Left colon (tissue), 2 donors: ENCODE results near the gene SPATA21. TPM values are rescaled to one million over a fixed set of nuclear protein-coding genes. Genes with fewer than 3 reads are reported as not detected.
"Not testable (repeated sequence)": the region's sequence is repeated elsewhere in the genome, so short reads cannot be mapped to it uniquely, and the experiment has no call there.

Experiments
- ATAC-seq: fragments of 200-7000 bp; cut with Tn5 transposase; one replicate; pipeline ENCODE4 v1.9.1; 2020; ENCODE audit warnings: mild to moderate bottlenecking, moderate library complexity
- DNase-seq, 2 donors: peaks; one replicate each; pipeline ENCODE4 v3.0.0-alpha.2; 2020
- intact Hi-C, 2 donors: fragments of 100-400 bp; cut with DNase I in 1 of 2; cut with micrococcal nuclease in 1 of 2; formaldehyde crosslinking; loops; one replicate each; pipeline versions ENCODE4 v1.11.2 to v1.14.0; 2022; cut with DNase I, micrococcal nuclease
- total RNA-seq, 2 donors: library from RNA; stranded (reverse); fragmentation: NEBNext Ultra II Directional; extraction: Animal tissue kit (Norgen Biotek cat#: 25700); gene quantifications; one replicate each; pipeline ENCODE4 v1.2.1, GENCODE V29; 2021
- donor health status: DM: no; HTN: no; CAD: no.
- donor health status: DM: yes; HTN: yes; CAD: no.

The SPATA21 gene
- total RNA-seq, 2 donors from 2014 or later: not detected

DNA sequence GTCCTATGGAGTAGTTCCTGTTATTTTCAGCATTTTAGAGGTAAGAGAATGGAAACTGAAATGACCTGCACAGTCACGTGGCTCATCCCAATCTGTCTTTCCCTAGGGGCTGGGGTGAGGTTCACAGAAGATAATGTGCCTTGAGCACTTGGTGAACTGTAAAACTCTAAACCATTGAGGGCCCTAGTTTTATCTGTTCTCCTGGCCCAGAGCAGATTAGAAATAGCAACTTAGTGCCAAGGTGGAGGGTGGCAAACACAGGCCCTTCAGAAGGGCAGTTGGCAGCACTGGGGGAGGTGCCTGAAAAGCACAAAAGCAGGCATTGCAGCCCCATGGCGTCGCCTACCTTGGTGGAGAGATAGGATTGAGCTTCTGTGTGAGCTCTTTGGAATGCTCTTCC lies 17.7 kb upstream of the SPATA21 start:
- DNase-seq, intact Hi-C loops, ATAC-seq: not testable (repeated sequence)

DNA sequence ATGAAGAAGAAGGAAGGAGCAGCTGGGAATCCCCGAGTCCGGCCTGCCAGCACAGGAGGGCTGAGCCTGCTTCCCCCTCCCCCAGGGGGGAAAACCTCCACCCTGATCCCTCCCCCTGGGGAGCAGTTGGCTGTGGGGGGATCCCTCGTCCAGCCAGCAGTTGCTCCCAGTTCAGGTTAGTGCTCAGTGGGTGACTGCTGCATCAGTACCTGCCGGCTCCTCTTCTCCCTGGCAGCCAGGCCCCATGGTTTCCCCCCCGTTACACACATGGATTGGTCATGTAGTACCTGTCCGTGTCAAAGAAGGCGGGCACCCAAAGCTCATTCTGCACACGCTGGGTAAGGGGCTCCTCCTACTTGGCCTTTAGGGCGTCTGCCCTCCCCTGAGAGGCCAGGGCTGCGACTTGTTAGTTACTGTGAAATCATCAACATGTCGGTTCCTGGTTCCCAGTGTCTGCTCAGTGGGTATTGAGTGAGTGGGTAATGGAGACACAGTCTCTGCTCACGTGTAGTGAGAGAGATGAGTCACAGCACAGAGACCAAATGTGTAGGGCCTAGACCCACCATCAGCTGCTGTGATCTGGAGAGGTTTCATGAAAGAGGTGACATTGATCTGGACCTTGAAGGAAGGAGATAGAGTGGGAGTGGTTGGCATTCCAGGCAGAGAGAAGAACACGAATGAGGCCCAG lies 14.8 kb upstream of the SPATA21 start:
- intact Hi-C loops: no loop called here
- ATAC-seq: no peak
- no peak for DNase-seq

DNA sequence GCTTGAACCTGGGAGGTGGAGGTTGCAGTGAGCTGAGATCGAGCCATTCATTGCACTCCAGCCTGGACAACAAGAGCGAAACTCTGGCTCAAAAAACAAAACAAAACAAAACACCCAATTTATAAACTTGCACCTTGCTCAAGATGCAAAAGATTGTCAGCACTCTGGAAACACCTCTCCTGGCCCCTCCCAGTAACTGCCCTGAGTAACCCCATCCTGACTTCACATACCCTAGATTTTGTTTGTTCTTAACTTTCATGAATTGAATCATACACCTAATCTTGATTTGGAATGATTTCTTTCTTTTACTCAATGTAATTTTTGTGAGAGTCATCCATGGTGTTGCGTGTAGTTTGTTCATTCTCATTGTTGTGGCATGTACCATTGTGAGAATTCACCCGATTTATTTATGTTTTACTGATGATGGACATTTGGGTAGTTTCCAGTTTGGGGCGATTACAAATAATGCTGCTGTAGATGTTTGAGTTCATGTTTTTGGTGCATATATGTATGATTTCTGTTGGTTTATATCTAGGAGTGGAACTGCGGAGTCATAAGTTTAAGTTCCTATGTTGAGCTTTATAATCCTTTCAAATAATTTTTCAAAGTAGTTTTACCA lies 13.7 kb upstream of the SPATA21 start:
- DNase-seq: no peak
- intact Hi-C loops: no loop called here
- ATAC-seq: no peak

DNA sequence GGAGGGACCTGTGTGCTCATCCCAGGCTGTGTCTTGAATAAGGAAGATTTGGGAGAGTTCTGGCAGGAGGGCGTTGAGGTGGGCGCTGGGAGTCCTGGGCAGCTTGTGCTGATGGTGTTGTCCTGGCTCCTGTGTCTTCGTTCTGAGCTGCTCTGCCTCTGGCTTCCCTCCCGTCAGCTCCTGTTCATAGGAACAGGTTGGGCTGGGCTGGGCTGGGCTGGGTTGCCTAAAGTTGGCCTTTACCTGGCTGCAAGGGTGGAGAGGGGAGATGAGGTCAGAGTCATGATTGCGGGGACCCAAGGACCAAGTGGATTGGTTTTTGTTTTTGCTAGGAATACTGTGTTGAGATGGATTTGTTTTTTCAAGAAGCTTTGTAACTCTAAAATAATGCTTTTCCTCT lies 12.4 kb upstream of the SPATA21 start:
- DNase-seq (no peak), ATAC-seq (no peak)
- intact Hi-C loops: no loop called here

DNA sequence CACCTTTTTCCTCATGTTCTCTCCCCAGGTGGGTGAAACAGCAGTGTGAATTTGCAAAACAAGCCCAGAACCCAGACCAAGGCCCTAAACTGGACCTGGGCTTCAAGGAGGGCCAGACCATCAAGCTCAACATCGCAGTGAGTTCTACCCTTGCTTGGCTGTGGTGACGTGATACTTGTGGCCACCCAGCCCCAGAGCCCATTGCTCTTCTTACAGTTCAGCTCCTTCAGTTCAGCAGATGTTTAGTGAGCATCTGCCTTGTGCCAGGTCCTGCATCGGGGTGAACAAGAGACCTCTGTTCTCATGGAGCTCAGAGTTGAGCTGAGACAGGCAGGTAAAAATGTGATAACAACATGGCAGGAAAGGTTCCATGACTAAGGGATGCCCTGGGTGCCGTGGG lies 11.8 kb upstream of the SPATA21 start:
- intact Hi-C loops: no loop called here
- DNase-seq: no peak
- no peak for ATAC-seq

DNA sequence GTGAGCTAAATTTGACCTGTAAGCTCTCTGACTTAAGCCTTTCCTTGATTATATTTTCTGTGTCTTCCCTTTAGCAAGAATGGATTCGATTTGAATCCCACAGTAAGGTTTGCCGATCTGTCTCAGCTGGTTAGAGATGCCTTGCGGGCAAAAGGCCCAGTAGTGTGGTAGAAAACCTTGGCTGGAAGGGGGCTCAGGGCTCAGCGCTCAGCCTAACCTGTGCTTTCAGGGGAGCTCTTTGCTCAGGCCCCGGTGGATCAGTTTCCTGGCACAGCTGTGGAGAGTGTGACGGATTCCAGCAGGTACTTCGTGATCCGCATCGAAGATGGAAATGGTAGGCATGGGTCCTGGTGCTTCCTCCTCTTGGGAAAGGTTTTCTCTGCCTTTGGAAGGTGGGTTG lies 10.4 kb upstream of the SPATA21 start:
- no peak for ATAC-seq
- DNase-seq: no peak
- intact Hi-C loops: no loop called here

DNA sequence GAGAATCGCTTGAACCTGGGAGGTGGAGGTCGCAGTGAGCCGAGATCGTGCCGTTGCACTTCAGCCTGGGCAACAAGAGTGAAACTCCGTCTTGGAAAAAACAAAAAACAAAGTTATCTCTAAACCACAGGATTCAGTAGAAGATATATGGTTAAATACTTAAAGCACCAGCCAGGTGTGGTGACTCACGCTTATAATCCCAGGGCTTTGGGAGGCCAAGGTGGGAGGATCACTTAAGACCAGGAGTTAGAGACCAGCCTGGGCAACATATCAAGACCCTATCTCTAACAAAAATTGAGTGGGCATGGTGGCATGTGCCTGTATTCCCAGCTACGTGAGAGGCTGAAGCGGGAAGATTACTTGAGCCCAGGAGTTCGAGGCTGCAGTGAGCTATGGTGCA lies 8.9 kb upstream of the SPATA21 start:
- intact Hi-C loops: no loop called here
- DNase-seq: no peak
- no peak for ATAC-seq

DNA sequence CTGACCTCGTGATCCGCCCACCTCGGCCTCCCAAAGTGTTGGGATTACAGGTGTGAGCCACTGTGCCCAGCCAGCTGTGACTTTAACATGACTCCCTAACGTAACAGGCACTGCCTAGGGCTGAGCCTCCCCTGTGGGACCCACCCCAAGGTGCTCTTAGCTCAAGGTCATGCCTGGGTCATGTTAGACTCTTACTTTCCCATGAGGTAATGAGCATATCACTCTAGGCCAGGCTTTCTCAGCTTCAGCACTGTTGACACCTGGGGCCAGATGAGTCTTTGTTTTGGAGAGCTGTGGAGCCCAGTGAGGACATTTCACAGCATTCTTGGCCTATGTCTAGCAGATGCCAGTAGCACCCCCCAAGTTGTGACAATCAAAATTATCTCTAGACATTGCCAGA lies 7.8 kb upstream of the SPATA21 start:
- intact Hi-C loops: no loop called here
- no peak for ATAC-seq
- DNase-seq: no peak

DNA sequence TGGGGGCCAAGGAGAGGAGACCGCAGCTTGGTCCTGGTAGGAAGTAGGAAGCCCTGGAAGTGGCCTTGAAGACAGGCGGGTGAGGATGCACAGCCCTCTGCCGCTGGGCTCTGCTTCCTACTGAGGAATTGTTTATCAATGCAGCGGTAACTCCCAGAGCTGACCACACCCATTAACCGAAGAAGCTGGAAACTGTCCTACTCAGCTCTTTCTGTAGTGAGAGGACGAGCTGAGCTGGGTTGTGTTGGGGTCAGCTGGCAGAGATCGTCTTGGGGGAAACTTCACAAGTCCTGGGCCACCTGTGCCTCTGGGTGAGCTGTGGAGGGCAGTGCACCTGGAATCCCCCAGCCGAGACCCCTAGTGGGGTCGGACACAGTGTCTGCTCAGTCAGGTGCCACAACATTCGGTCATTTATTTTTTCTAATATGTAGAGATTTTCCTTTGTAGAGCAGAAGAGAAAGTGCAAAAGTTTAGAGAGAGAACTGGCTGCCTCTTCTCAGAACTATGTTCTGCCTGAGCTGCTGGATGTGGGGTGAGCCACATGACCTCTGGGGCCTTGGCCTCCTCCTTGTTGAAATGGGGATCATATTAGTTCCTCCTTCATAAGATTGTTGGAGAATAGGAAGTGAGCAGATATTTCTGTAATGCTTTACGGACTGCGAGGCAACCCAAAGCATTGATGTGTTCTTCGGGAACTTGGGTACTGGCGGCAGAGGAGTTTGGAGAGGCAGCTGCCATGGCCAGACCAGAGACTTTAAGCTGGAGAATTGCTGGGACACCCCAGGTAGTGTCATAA lies 6.9 kb upstream of the SPATA21 start:
- no peak for DNase-seq
- ATAC-seq: no peak
- intact Hi-C loops: no loop called here

DNA sequence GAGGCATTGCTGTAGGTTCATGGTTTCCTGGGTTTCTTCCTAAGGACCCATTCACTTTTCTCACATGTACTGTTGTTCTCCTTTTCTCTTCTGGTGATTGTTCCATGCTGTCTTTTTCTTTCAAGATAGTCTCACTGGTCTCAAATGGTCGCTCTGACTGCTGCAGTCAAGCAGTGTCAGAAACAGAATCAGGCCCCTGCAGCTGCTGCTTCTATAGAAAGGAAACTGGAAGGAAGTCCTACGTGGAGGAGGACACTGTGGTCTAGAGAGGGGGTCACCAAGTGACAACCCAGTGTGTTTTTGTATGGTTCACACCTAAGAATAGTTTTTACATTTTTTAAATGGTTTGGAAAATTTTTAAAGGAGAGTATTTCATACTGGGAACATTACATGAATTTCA lies 5.7 kb upstream of the SPATA21 start:
- DNase-seq (no peak), ATAC-seq (no peak)
- intact Hi-C loops: no loop called here

DNA sequence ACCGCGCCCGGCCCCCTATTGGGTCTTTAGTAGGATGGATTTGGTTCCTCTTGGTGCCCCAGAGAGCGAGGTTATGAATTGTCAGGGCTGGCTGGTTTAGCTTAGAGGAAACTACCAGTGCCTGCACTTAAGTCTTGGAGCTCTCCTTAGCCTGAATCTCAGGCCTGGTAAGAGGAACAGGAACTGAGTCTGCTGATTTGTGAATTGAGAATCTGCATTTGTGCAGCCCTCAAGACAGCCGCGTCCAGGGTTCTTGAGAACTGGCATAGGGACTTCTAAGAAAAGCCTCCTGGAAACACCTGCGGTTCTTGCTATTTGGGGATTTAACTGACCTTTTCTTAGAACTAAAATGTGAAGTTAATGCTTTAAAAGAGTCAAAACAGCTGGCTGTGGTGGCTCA lies 5.0 kb upstream of the SPATA21 start:
- no peak for ATAC-seq
- DNase-seq: no peak
- intact Hi-C loops: no loop called here

DNA sequence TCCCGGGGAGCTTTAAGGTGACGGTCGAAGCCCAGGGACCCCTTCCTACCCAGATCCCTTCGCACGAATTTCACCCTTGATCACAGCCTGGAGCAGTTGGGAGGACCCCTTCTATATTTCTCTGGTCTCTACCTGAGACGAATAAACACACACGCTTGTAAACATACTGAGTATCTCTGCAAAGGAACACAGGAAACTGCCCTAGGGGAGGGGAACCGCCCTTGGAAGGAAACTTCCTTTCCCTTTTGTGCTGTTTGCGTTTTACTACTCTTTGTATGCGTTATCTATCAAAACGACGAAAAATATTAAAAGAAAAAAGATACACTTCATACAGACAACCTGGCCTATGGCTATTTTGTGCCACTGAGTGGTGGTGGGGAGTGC lies 4.0 kb upstream of the SPATA21 start:
- intact Hi-C loops: no loop called here
- no peak for DNase-seq
- ATAC-seq: peak; percentile 69

DNA sequence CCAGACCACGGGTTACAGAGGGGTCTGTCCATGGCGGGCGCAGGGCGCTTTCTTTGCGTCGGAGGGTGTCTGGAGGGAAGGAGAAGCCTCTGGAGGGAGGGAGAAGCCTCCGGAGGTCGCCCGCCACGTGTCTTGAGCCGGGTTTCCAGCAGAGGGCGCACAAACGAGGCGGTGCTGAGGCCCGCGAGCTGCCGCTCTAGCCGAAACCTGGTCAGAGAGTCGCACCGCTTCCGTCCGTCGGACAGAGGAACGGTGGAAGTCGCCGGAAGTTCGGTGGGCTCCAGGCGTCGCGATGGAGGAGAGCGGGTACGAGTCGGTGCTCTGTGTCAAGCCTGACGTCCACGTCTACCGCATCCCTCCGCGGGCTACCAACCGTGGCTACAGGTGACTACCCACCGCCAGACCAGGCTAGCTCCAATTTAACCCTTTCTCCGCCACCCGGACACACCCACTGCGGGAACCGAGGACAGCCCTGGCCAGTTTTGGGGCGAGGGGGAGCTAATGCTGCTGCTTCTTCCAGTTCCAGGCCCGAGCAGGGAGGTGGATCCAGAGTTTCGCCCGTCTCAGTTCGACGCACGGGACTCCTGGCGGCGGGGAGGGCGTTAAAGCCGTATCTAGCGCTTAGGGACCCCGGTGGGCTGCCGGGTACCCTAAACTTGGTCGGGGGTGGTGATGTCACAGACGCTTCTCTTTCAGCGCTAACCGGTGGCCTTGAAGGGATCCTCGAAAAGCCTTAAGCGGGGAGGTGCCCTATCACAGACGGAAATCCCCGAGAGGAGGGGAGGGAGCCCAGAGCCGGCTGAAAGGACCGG lies 3.5 kb upstream of the SPATA21 start, which contains the start of gene NECAP2:
Gene NECAP2, plus strand, starts transcription at position 255 of the 812 bp plus-strand sequence. Its CDS starts 38 bp downstream, at position 293.
- ATAC-seq (peak; percentile 95), DNase-seq (peak; percentile 91 to 97)
- intact Hi-C loops: no loop called here

DNA sequence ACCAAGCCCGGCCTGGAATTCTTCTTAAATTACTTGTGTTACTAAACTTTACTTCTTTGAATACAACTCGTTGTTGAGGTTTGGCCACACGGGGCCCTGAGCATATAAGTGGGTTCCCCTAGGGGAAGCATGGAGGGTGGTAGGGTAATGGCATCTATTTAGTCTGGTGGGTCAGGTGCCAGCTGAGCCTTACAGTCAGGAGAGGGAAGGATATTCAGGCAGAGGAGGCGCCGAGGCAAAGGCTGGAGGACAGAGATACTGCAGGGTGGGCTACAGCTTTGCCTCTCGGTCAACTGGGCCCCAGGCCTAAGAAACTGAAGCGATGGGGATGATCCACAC lies 2.9 kb upstream of the SPATA21 start:
- ATAC-seq (peak; percentile 1), DNase-seq (no peak)
- intact Hi-C loops: no loop called here

DNA sequence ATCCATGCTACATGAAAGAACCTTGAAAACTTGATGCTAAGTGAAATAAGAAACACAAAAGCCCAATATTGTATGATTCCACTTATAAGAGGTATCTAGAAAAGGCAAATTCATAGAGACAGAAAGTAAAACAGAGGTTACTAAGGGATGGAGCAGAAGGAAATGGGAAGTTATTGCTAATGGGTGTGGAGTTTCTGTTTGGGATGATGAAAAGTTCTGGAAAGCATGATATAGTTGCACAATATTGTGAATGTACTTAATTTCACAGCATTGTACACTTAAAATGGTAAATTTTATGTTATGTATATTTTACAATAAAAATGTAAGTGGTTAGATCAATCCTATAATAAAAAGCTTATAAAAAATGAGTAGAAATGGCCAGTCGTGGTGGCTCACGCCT lies 1.7 kb upstream of the SPATA21 start:
- no peak for ATAC-seq
- intact Hi-C loops: no loop called here
- no peak for DNase-seq

DNA sequence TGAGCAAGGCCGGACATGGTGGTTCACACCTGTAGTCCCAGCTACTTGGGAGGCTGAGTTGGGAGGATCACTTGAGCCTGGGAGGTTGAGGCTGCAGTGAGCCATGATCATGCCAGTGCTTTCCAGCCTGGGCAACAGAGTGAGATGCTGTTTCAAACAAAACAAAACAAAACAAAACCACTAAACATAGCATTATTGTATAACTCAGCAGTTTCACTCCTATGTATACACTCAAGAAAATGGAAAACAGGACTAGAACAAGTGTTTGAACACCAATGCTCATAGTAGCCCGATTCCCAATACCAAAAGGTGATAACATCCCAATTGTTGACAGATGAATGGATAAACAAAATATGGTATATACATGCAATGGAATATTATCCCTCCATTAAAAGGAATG lies 1.3 kb upstream of the SPATA21 start:
- ATAC-seq: no peak
- DNase-seq: no peak
- intact Hi-C loops: no loop called here

DNA sequence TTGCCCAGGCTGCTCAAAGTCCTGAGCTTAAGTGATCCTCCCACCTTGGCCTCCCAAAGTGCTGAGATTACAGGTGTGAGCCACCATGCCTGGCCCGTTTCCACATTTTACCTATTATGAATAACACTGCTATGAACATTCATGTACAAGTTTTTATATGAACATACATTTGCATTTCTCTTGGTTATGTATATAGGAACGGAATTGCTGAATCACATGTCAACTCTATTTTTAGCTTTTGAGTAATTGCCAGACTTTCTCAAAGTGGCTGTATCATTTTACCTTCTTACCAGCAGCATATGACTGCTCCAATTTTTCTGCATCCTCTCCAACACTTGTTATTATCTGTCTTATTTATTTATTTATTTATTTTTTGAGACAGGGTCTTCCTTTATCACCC lies 2.7 kb downstream of the SPATA21 start:
- intact Hi-C loops: no loop called here
- ATAC-seq: no peak
- DNase-seq: no peak

DNA sequence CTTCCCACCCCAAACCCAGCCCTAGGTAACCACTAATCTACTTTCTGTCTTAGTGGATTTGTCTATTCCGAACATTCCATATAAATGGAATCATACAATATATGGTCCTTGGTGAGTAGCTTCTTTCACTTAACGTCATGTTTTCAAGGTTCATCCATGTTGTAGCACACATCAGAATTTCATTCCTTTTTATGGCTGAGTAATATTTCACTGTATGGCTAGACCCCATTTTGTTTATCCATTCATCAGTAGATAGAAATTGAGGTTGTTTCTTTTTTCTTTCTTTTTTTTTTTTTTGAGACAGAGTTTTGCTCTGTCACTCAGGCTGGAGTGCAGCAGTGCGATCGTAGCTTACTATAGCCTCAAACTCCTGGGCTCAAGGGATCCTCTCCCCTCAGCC lies 3.2 kb downstream of the SPATA21 start:
- intact Hi-C loops: no loop called here
- no peak for DNase-seq

DNA sequence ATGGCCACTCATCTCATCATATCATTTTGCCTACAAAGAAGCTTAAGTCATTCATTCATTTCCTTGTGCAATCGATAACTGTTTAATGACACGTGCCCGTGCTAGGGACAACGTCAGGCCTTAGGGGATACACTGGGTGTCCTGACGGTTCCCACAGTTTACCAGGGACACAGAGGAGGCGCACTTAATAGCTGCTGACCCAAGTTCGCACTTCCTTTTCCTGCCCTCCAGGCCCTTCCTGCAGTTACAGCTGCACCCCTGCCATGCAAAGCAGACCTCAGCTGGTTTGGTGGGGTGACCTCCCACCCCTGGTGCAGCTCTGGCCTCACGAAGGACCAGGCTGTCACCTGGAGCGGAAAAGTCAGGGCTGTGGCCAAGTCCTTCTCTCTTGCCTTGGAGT lies 4.2 kb downstream of the SPATA21 start:
- no peak for DNase-seq
- no peak for ATAC-seq
- intact Hi-C loops: no loop called here

More for the DNA sequence above, 3.2 kb downstream of the SPATA21 start:
- no peak for ATAC-seq
